Breast epithelium (tissue), 3 donors: ENCODE results near the gene PARP2.

Experiments
- CTCF ChIP-seq, 3 donors: fragments of 450-650 bp; IDR thresholded peaks; one replicate each; pipeline ENCODE4 v1.5.1; 2016 to 2017; ENCODE audit warnings: antibody characterized with exemption in 3 of 3, mild to moderate bottlenecking in 3 of 3, moderate library complexity in 3 of 3
- POLR2A ChIP-seq: fragments of 450-650 bp; IDR thresholded peaks from one replicate; pipeline ENCODE4 v1.6.1; 2016; ENCODE audit warnings: antibody characterized with exemption, mild to moderate bottlenecking, moderate library complexity

- TF ChIP-seq POLR2A = no peak
- no peak for TF ChIP-seq CTCF (IDR thresholded peaks at IDR 0.05)
These were observed 22.5 kb downstream of the PARP2 start for GRCh38 chr14:20365928-20366327.
